OCI-LY3 (cell line): ENCODE results near the gene SCYGR6.

Experiments
- EZH2phosphoT487 ChIP-seq: fragments of 200-600 bp; shearing (Covaris generic); IDR thresholded peaks from 2 replicates; pipeline ENCODE4 v1.6.1; 2018; ENCODE audit warnings: antibody characterized with exemption, mixed run types, low read depth
- TF ChIP-seq, protein P1 (sequence below): fragments of 200-600, 300-600 bp; sonication (generic); IDR thresholded peaks from 2 replicates; pipeline ENCODE4 v1.5.1; 2014; ENCODE audit warnings: antibody characterized with exemption, low read length, low read depth

DNA sequence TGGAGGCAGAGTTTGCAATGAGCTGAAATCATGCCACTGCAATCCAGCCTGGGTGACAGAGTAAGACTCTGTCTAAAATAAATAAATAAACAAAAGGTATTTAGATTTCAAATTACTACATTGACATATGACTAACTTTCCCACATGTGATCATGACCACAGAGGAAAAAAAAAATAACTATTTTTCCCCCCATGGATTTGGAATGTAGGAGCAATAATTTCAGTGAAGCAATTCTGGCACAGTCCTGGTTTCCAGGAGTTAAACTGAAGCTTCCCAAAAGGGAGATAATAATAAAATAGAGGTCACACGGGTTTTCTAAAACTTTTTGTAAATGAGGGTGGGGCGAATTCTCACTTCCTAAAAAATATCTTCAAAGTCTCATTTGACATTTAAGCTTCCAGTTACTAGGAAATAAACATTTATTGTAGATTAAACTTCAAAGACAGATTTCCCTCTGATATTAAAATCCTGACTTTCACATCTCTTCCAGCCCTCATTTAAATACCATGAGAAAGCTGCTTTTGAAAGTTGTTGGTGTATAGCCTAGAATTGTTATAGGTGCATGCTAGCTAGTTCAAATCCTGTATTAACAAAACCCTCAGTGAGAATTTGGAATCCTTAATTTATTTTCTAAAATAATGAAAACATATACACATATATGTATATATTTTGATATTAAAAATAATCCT is 27.4 kb downstream of the SCYGR6 start:
- no peak for TF ChIP-seq EZH2phosphoT487
- TF ChIP-seq, protein P1, sequence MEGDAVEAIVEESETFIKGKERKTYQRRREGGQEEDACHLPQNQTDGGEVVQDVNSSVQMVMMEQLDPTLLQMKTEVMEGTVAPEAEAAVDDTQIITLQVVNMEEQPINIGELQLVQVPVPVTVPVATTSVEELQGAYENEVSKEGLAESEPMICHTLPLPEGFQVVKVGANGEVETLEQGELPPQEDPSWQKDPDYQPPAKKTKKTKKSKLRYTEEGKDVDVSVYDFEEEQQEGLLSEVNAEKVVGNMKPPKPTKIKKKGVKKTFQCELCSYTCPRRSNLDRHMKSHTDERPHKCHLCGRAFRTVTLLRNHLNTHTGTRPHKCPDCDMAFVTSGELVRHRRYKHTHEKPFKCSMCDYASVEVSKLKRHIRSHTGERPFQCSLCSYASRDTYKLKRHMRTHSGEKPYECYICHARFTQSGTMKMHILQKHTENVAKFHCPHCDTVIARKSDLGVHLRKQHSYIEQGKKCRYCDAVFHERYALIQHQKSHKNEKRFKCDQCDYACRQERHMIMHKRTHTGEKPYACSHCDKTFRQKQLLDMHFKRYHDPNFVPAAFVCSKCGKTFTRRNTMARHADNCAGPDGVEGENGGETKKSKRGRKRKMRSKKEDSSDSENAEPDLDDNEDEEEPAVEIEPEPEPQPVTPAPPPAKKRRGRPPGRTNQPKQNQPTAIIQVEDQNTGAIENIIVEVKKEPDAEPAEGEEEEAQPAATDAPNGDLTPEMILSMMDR: no peak
